HS-27A (cell line): ENCODE results near the gene CPEB3.
"Not testable (repeated sequence)": the region's sequence is repeated elsewhere in the genome, so short reads cannot be mapped to it uniquely, and the experiment has no call there.

Experiments used
- DNase-seq: peaks from one replicate; pipeline ENCODE4 v3.0.0-alpha.2; 2012; ENCODE audit warnings: low read depth, missing footprints

CPEB3 gene

GRCh38 chr10:92290837-92291615, at the start of gene CPEB3, which contains the start of gene MARCHF5:
TSS of gene CPEB3 (minus strand) at chr10:92291078. CDS start at chr10:92240350, 50,728 bp downstream.
TSS of gene MARCHF5 (plus strand) at chr10:92291167. CDS start at chr10:92291495, 328 bp downstream.
- peak; percentile 70 for DNase-seq

- not testable (repeated sequence) for DNase-seq
Measured at GRCh38 chr10:92329927-92330326, 39.0 kb upstream of the CPEB3 start.

GRCh38 chr10:92328993-92329392, 38.1 kb upstream of the CPEB3 start:
- DNase-seq: no peak

- no peak for DNase-seq
Measured at GRCh38 chr10:92327445-92328433, 36.9 kb upstream of the CPEB3 start.

- no peak for DNase-seq
Measured at GRCh38 chr10:92323079-92323478, 32.2 kb upstream of the CPEB3 start.

GRCh38 chr10:92316610-92317009, 25.7 kb upstream of the CPEB3 start:
- DNase-seq: no peak

- no peak for DNase-seq
Measured at GRCh38 chr10:92313750-92314149, 22.9 kb upstream of the CPEB3 start.

GRCh38 chr10:92309272-92309671, 18.4 kb upstream of the CPEB3 start:
- no peak for DNase-seq

- DNase-seq: no peak
Measured at GRCh38 chr10:92305133-92306072, 14.5 kb upstream of the CPEB3 start.

GRCh38 chr10:92304061-92304460, 13.2 kb upstream of the CPEB3 start:
- DNase-seq: no peak

- no peak for DNase-seq
Measured at GRCh38 chr10:92303096-92303495, 12.2 kb upstream of the CPEB3 start.

- DNase-seq: no peak
Measured at GRCh38 chr10:92298487-92298886, 7.6 kb upstream of the CPEB3 start.

- peak; percentile 26 for DNase-seq
Measured at GRCh38 chr10:92291921-92292845, 1.3 kb upstream of the CPEB3 start.

- DNase-seq: no peak
Measured at GRCh38 chr10:92291616-92291865, 663 bp upstream of the CPEB3 start.

- DNase-seq: peak; percentile 19
Measured at GRCh38 chr10:92290076-92290836, 622 bp downstream of the CPEB3 start.

- no peak for DNase-seq
Measured at GRCh38 chr10:92284112-92284704, 6.7 kb downstream of the CPEB3 start.

- DNase-seq: no peak
Measured at GRCh38 chr10:92278996-92279696, 11.7 kb downstream of the CPEB3 start.

- DNase-seq: no peak
Measured at GRCh38 chr10:92274071-92274470, 16.8 kb downstream of the CPEB3 start.

- no peak for DNase-seq
Measured at GRCh38 chr10:92268748-92269147, 22.1 kb downstream of the CPEB3 start.
